Neural cell (in vitro differentiated cells): ENCODE data around the gene MRPL14. TPM values are rescaled to one million over a fixed set of nuclear protein-coding genes. Genes with fewer than 3 reads are reported as not detected.

Source experiments
- H2AFZ ChIP-seq: fragments of 200-600, 300-800 bp; sonication (generic), shearing (Covaris generic); 2 replicates; pipeline ENCODE4 v1.6.0; 2014; ENCODE audit warnings: low read depth, mild to moderate bottlenecking, antibody characterized with exemption, low read length, moderate library complexity
- H3F3A ChIP-seq: fragments of 200-600 bp; shearing (Covaris generic); 2 replicates; pipeline ENCODE4 v1.6.1; 2016; ENCODE audit warnings: mild to moderate bottlenecking, moderate library complexity, mixed read lengths, antibody characterized with exemption, low read length; ENCODE audit not compliant: insufficient read depth, poor library complexity, severe bottlenecking
- H3K27ac ChIP-seq: fragments of 200-600, 300-800 bp; sonication (generic), shearing (Covaris generic); 2 replicates; pipeline ENCODE4 v1.5.1; 2014; ENCODE audit warnings: mild to moderate bottlenecking, low read length, moderate library complexity
- H3K27me3 ChIP-seq: fragments of 300-800, 200-600 bp; sonication (generic), shearing (Covaris generic); 2 replicates; pipeline ENCODE4 v1.6.0; 2014; ENCODE audit warnings: mild to moderate bottlenecking, low read depth, low read length, moderate library complexity; ENCODE audit not compliant: insufficient read depth
- H3K36me3 ChIP-seq: fragments of 300-800, 200-600 bp; sonication (generic), shearing (Covaris generic); 2 replicates; pipeline ENCODE4 v1.5.1; 2014; ENCODE audit warnings: mild to moderate bottlenecking, antibody characterized with exemption, low read length, moderate library complexity; ENCODE audit not compliant: insufficient read depth
- H3K4me2 ChIP-seq: fragments of 300-800, 200-600 bp; sonication (generic), shearing (Covaris generic); 2 replicates; pipeline ENCODE4 v1.6.0; 2014; ENCODE audit warnings: mild to moderate bottlenecking, low read length
- H3K4me3 ChIP-seq: fragments of 300-800, 200-600 bp; sonication (generic), shearing (Covaris generic); 2 replicates; pipeline ENCODE4 v1.5.1; 2014; ENCODE audit warnings: mild to moderate bottlenecking, low read length, moderate library complexity
- H3K79me2 ChIP-seq: fragments of 200-600 bp; shearing (Covaris generic); replicated peaks from 2 replicates; pipeline ENCODE4 v1.6.0; 2014; ENCODE audit warnings: mild to moderate bottlenecking, low read length, moderate library complexity; ENCODE audit not compliant: insufficient read depth
- H3K9ac ChIP-seq: fragments of 300-800, 200-600 bp; sonication (generic), shearing (Covaris generic); 2 replicates; pipeline ENCODE4 v1.6.1; 2016; ENCODE audit warnings: mild to moderate bottlenecking, low read length, mixed read lengths
- H3K9me2 ChIP-seq: fragments of 200-600 bp; shearing (Covaris generic); 2 replicates; pipeline ENCODE4 v1.6.1; 2016; ENCODE audit warnings: mild to moderate bottlenecking, low read length, mixed read lengths; ENCODE audit not compliant: insufficient read depth
- H3K9me3 ChIP-seq: fragments of 200-600, 300-800 bp; sonication (generic), shearing (Covaris generic); 2 replicates; pipeline ENCODE4 v1.6.1; 2016; ENCODE audit warnings: mild to moderate bottlenecking, mixed run types, low read length, moderate library complexity, mixed read lengths
- H4K20me1 ChIP-seq: fragments of 200-600 bp; shearing (Covaris generic); 2 replicates; pipeline ENCODE4 v1.6.1; 2016; ENCODE audit warnings: mild to moderate bottlenecking, mixed run types; ENCODE audit not compliant: insufficient read depth
- CTCF ChIP-seq: fragments of 450-650 bp; IDR thresholded peaks from 2 replicates; pipeline ENCODE4 v1.5.1; 2014; ENCODE audit warnings: antibody characterized with exemption, mild to moderate bottlenecking, moderate library complexity; ENCODE audit not compliant: poor library complexity, severe bottlenecking
- EP300 ChIP-seq: fragments of 450-650 bp; conservative IDR thresholded peaks from 2 replicates; pipeline ENCODE4 v1.6.1; 2014; ENCODE audit warnings: antibody characterized with exemption, mild to moderate bottlenecking, moderate library complexity; ENCODE audit not compliant: poor library complexity, severe bottlenecking
- EZH2 ChIP-seq: fragments of 200-600, 300-800 bp; shearing (Covaris generic), sonication (generic); IDR thresholded peaks from 2 replicates; pipeline ENCODE4 v1.6.1; 2014; ENCODE audit warnings: antibody characterized with exemption, low read length, borderline replicate concordance, mild to moderate bottlenecking; ENCODE audit not compliant: insufficient read depth, poor library complexity, severe bottlenecking
- MXI1 ChIP-seq: fragments of 450-650 bp; conservative IDR thresholded peaks from 2 replicates; pipeline ENCODE4 v1.6.1; 2014; ENCODE audit warnings: antibody characterized with exemption, mild to moderate bottlenecking; ENCODE audit not compliant: poor library complexity, severe bottlenecking
- POLR2AphosphoS5 ChIP-seq: IDR thresholded peaks from 2 replicates; pipeline ENCODE4 v1.6.1; 2012
- RAD21 ChIP-seq: fragments of 450-650 bp; conservative IDR thresholded peaks from 2 replicates; pipeline ENCODE4 v1.6.1; 2014; ENCODE audit warnings: antibody characterized with exemption, mild to moderate bottlenecking, moderate library complexity
- REST ChIP-seq: IDR thresholded peaks from 2 replicates; pipeline ENCODE4 v1.6.1; 2012; ENCODE audit warnings: borderline replicate concordance
- SMC3 ChIP-seq: fragments of 450-650 bp; conservative IDR thresholded peaks from 2 replicates; pipeline ENCODE4 v1.6.1; 2014; ENCODE audit warnings: antibody characterized with exemption, mild to moderate bottlenecking, moderate library complexity; ENCODE audit not compliant: poor library complexity
- TAF1 ChIP-seq: IDR thresholded peaks from 2 replicates; pipeline ENCODE4 v1.6.1; 2012; ENCODE audit warnings: low read depth
- polyA plus RNA-seq: library from polyadenylated mRNA; depleted of rRNA; stranded (reverse); fragments of >200 nt; gene quantifications from 2 replicates; pipeline ENCODE4 v1.2.3, GENCODE V29; 2014

The MRPL14 gene
- polyA plus RNA-seq, 1 donor from 2014 or later = 66.4 TPM

- no peaks in the 10 kb centered on the region for H3K9me2 ChIP-seq
- H3K36me3 ChIP-seq = no peaks in the 10 kb centered on the region
- H3K27ac ChIP-seq = no peak overlapping the region
- H3K9me3 ChIP-seq = no peaks in the 10 kb centered on the region
- no peaks in the 10 kb centered on the region for H3F3A ChIP-seq
- H2AFZ ChIP-seq = no peak overlapping the region
- no peaks in the 10 kb centered on the region for H4K20me1 ChIP-seq
- no peaks in the 10 kb centered on the region for H3K27me3 ChIP-seq
- no peak for TF ChIP-seq EP300
- no peak for TF ChIP-seq CTCF
- no peak overlapping the region for H3K9ac ChIP-seq
- no peaks in the 10 kb centered on the region for H3K79me2 ChIP-seq
- H3K4me3 ChIP-seq = no peak overlapping the region
- no peak overlapping the region for H3K4me2 ChIP-seq
These were observed 36.8 kb downstream of the MRPL14 start for GRCh38 chr6:44090465-44090864.

- no peak overlapping the region for H3K9ac ChIP-seq
- no peaks in the 10 kb centered on the region for H3K79me2 ChIP-seq
- no peaks in the 10 kb centered on the region for H3K36me3 ChIP-seq
- H3F3A ChIP-seq = no peaks in the 10 kb centered on the region
- no peak for TF ChIP-seq TAF1
- TF ChIP-seq EP300 = no peak
- no peak for TF ChIP-seq RAD21
- TF ChIP-seq REST = no peak
- TF ChIP-seq POLR2AphosphoS5 = no peak
- TF ChIP-seq SMC3 = no peak
- TF ChIP-seq CTCF = no peak
- TF ChIP-seq MXI1 = no peak
- TF ChIP-seq EZH2 = no peak
- no peak overlapping the region for H2AFZ ChIP-seq
- H4K20me1 ChIP-seq = no peaks in the 10 kb centered on the region
- no peaks in the 10 kb centered on the region for H3K9me3 ChIP-seq
- H3K27ac ChIP-seq = no peak overlapping the region
- H3K4me2 ChIP-seq = no peak overlapping the region
- no peaks in the 10 kb centered on the region for H3K9me2 ChIP-seq
- H3K27me3 ChIP-seq = no peaks in the 10 kb centered on the region
- no peak overlapping the region for H3K4me3 ChIP-seq
These were observed 38.2 kb downstream of the MRPL14 start for GRCh38 chr6:44088827-44089590.
